GM12878 (cell line): ENCODE results near the gene COMMD10. TPM values are rescaled to one million over a fixed set of nuclear protein-coding genes. Genes with fewer than 3 reads are reported as not detected.

Experiments
- ATAC-seq: fragments of 200-7000 bp; cut with Tn5 transposase; 3 replicates; pipeline ENCODE4 v1.9.1; 2020; ENCODE audit warnings: mild to moderate bottlenecking, moderate library complexity
- BruUV-seq: library from RNA; stranded (reverse); fragments of 400-500 nt; replicated peaks from 2 replicates; lab custom pipeline; 2021; lab: Mats Ljungman, UMichigan
- CTCF ChIA-PET: fragments of 300-600 bp; sonication (Branson Sonifier 250); formaldehyde crosslinking; extraction: SDS; loops from one replicate; lab custom pipeline; 2021; ENCODE audit warnings: inconsistent platforms; lab: Yijun Ruan, JAX
- POLR2A ChIA-PET: fragments of 350-600 bp; formaldehyde crosslinking; extraction: SDS; loops from one replicate; lab custom pipeline; 2021; ENCODE audit warnings: inconsistent platforms; lab: Charles Lee
- RAD21 ChIA-PET: fragments of 300-600 bp; sonication (Branson Sonifier 250); formaldehyde crosslinking; loops from one replicate; lab custom pipeline; 2023; ENCODE audit warnings: antibody characterized with exemption; ENCODE audit not compliant: unreplicated experiment; lab: Charles Lee
- SMC1A ChIA-PET: fragments of 300-600 bp; sonication (Branson Sonifier 250); formaldehyde crosslinking; loops from one replicate; lab custom pipeline; 2023; ENCODE audit not compliant: unreplicated experiment, uncharacterized antibody; lab: Charles Lee
- DNase-seq: peaks from one replicate; pipeline ENCODE4 v3.0.0-alpha.2; 2011; ENCODE audit warnings: low read depth, low spot score
- FAIRE-seq: peaks from 3 replicates; lab custom pipeline; 2011; peaks lifted over from hg19 to GRCh38; lab: Jason Lieb, UNC
- H2AFZ ChIP-seq: 2 replicates; pipeline ENCODE4 v1.6.0; 2011; ENCODE audit warnings: low read depth, low read length, control low read depth; ENCODE audit not compliant: control insufficient read depth
- H3K27ac ChIP-seq: 2 replicates; pipeline ENCODE4 v1.5.1; 2011; ENCODE audit warnings: control low read depth; ENCODE audit not compliant: control insufficient read depth, insufficient read depth
- H3K27me3 ChIP-seq, 2 experiments: replicated peaks in 1 of 2; 2 replicates each; pipeline versions ENCODE4 v1.6.0 to v1.6.1; 2011; ENCODE audit warnings: low read length in 1 of 2; ENCODE audit not compliant: control insufficient read depth in 2 of 2, insufficient read depth in 2 of 2
- H3K36me3 ChIP-seq, 2 experiments: 2 replicates each; pipeline ENCODE4 v1.5.1; 2011; ENCODE audit warnings: low read length in 1 of 2; ENCODE audit not compliant: control insufficient read depth in 2 of 2, insufficient read depth in 2 of 2
- H3K4me1 ChIP-seq: 2 replicates; pipeline ENCODE4 v1.6.1; 2011; ENCODE audit warnings: mild to moderate bottlenecking, low read length, moderate library complexity, mixed read lengths; ENCODE audit not compliant: control insufficient read depth, insufficient read depth
- H3K4me2 ChIP-seq: 2 replicates; pipeline ENCODE4 v1.6.0; 2011; ENCODE audit warnings: control low read depth; ENCODE audit not compliant: control insufficient read depth, insufficient read depth
- H3K4me3 ChIP-seq: fragments of 200-600 bp; sonication (generic); 2 replicates; pipeline ENCODE4 v1.5.1; 2016
- H3K79me2 ChIP-seq: 2 replicates; pipeline ENCODE4 v1.6.0; 2011; ENCODE audit warnings: low read length; ENCODE audit not compliant: control insufficient read depth, insufficient read depth
- H3K9ac ChIP-seq: 2 replicates; pipeline ENCODE4 v1.8.0; 2011; ENCODE audit warnings: low read length, control low read depth, mixed read lengths; ENCODE audit not compliant: control insufficient read depth, insufficient read depth
- H3K9me3 ChIP-seq: replicated peaks from 3 replicates; pipeline ENCODE4 v1.5.1; 2011; ENCODE audit warnings: mild to moderate bottlenecking, low read length; ENCODE audit not compliant: control insufficient read depth, insufficient read depth
- H4K20me1 ChIP-seq: 2 replicates; pipeline ENCODE4 v1.6.0; 2011; ENCODE audit not compliant: control insufficient read depth, insufficient read depth
- BACH1 ChIP-seq: fragments of 450-650 bp; IDR thresholded peaks from 2 replicates; pipeline ENCODE4 v1.6.1; 2017; ENCODE audit warnings: mild to moderate bottlenecking, borderline replicate concordance
- CBX5 ChIP-seq: sonication (generic); IDR thresholded peaks from 2 replicates; pipeline ENCODE4 v1.6.1; 2016; ENCODE audit warnings: low read depth, moderate library complexity, mild to moderate bottlenecking, inconsistent platforms
- CUX1 ChIP-seq: IDR thresholded peaks from 2 replicates; pipeline ENCODE4 v1.6.1; 2012; ENCODE audit warnings: improper control_type of control experiment, low read depth, low read length; ENCODE audit not compliant: insufficient replicate concordance
- EP300 ChIP-seq, 2 experiments: fragments of 150-350 bp in 1 of 2; IDR thresholded peaks; 2 replicates each; pipeline ENCODE4 v1.6.1; 2011 to 2012; ENCODE audit warnings: low read depth in 2 of 2, low read length in 2 of 2, borderline replicate concordance in 1 of 2, improper control_type of control experiment in 1 of 2, inconsistent platforms in 1 of 2; ENCODE audit not compliant: control insufficient read depth in 1 of 2
- GATAD2B ChIP-seq: fragments of 450-650 bp; conservative IDR thresholded peaks from 2 replicates; pipeline ENCODE4 v1.6.1; 2017; ENCODE audit warnings: low read depth, mild to moderate bottlenecking, moderate library complexity
- KLF5 ChIP-seq: fragments of 450-650 bp; IDR thresholded peaks from 2 replicates; pipeline ENCODE4 v1.6.1; 2014; ENCODE audit warnings: mild to moderate bottlenecking; ENCODE audit not compliant: partially characterized antibody
- LARP7 ChIP-seq: fragments of 450-650 bp; IDR thresholded peaks from 2 replicates; pipeline ENCODE4 v1.6.1; 2017; ENCODE audit warnings: mild to moderate bottlenecking
- POLR2AphosphoS2 ChIP-seq: IDR thresholded peaks from 2 replicates; pipeline ENCODE4 v1.6.1; 2011; ENCODE audit warnings: low read depth, mild to moderate bottlenecking, low read length, improper control_type of control experiment, moderate library complexity
- SMC3 ChIP-seq: IDR thresholded peaks from 2 replicates; pipeline ENCODE4 v1.6.1; 2011; ENCODE audit warnings: low read length, improper control_type of control experiment, borderline replicate concordance
- SREBF2 ChIP-seq: IDR thresholded peaks from 2 replicates; pipeline ENCODE4 v1.6.1; 2012; ENCODE audit warnings: mild to moderate bottlenecking, low read length
- USF2 ChIP-seq: IDR thresholded peaks from 2 replicates; pipeline ENCODE4 v1.6.1; 2011; ENCODE audit warnings: low read depth, low read length, improper control_type of control experiment, borderline replicate concordance
- YBX1 ChIP-seq: fragments of 450-650 bp; IDR thresholded peaks from 2 replicates; pipeline ENCODE4 v1.6.1; 2016; ENCODE audit warnings: antibody characterized with exemption
- ZNF687 ChIP-seq: fragments of 450-650 bp; IDR thresholded peaks from 2 replicates; pipeline ENCODE4 v1.6.1; 2017; ENCODE audit warnings: mild to moderate bottlenecking, moderate library complexity
- in situ Hi-C: fragments of 300-500 bp; cut with MboI; formaldehyde crosslinking; loops from 9 replicates; pipeline ENCODE4 v1.14.3; 2018; ENCODE audit warnings: mixed read lengths
- intact Hi-C: fragments of 100-400 bp; cut with micrococcal nuclease; formaldehyde crosslinking; loops from one replicate; pipeline ENCODE4 v1.14.2; 2022; ENCODE audit not compliant: unreplicated experiment
- polyA plus RNA-seq, 11 experiments: library from polyadenylated mRNA; depleted of rRNA in 4 of 11; unstranded in 6 of 11; stranded (reverse) in 5 of 11; fragments of >200 nt; fragmentation: Nextera tagmentation in 4 of 11; fragmentation: Illumina TruSeq in 1 of 11; extraction: Ambion mirVana in 4 of 11; extraction: Trizol in 1 of 11; gene quantifications; 1 replicate in 1 of 11; 2 replicates in 10 of 11; pipeline versions ENCODE4 v1.2.1 to v1.2.3, GENCODE V29; 2011 to 2016; ENCODE audit warnings: inconsistent platforms in 2 of 11, missing spikeins in 2 of 11, low read depth in 1 of 11
- total RNA-seq, 4 experiments: library from RNA; depleted of rRNA in 3 of 4; stranded (reverse); fragments of >200 nt in 3 of 4; fragmentation: Illumina TruSeq in 1 of 4; extraction: Trizol in 1 of 4; gene quantifications; 2 replicates each; pipeline versions ENCODE4 v1.2.1 to v1.2.3, GENCODE V29; 2013 to 2021

The COMMD10 gene
- total and polyA plus RNA-seq, 10 of the 15 experiments (the other 5 are each of a cell fraction or from before 2014, with no cell fraction given) = 19.6 to 98.7 (median 28.0) TPM

GRCh38 chr5:116276952-116277351 is 192.1 kb downstream of the COMMD10 start:
- Histone ChIP-seq H3K4me1 (no peaks in the 10 kb centered on the region), H2AFZ (no peak overlapping the region), H3K27me3 (no peaks in the 10 kb centered on the region), H3K9me3 (peaks cover 4% of the 10 kb centered on the region), H3K9ac (no peak overlapping the region), H3K27ac (no peak overlapping the region), H3K4me3 (no peak overlapping the region), H3K79me2 (no peaks in the 10 kb centered on the region), H3K36me3 (no peaks in the 10 kb centered on the region), H3K4me2 (no peak overlapping the region), H4K20me1 (no peaks in the 10 kb centered on the region)
- no peak for ATAC-seq
- BruUV-seq = no TSS peak
- ChIA-PET POLR2A (no interaction called here), CTCF (interaction anchor here (1.0 kb wide), 1 partner anchor 13 kb away, joined by 4 read pairs; no protein-coding TSS in a partner anchor), RAD21 (no interaction called here), SMC1A (interaction anchor here (0.9 to 1.5 kb wide), 2 partner anchors 41 to 94 kb away, joined by 3 to 6 read pairs; no protein-coding TSS in a partner anchor)
- peak; percentile 18 for FAIRE-seq
- intact Hi-C loops (loop anchor here (10.0 kb wide), 1 partner anchor 178 kb away; no protein-coding TSS in a partner anchor), in situ Hi-C loops (no loop called here)
- no peak for DNase-seq
- TF ChIP-seq KLF5 = no peak
- no peak for TF ChIP-seq LARP7
- no peak for TF ChIP-seq SMC3
- no peak for TF ChIP-seq YBX1
- TF ChIP-seq SREBF2 = no peak
- no peak for TF ChIP-seq USF2
- peak; percentile 95; the same call in 1 of the 2 replicates for TF ChIP-seq CBX5
- no peak for TF ChIP-seq BACH1
- TF ChIP-seq POLR2AphosphoS2 = no peak
- TF ChIP-seq ZNF687 = 0 out of 2 replicates have a peak, but pooled peaks have one; percentile 17
- TF ChIP-seq EP300 (IDR thresholded peaks at IDR 0.05; ENCODE audit: borderline replicate concordance in 1 of 2, control insufficient read depth in 1 of 2, low read depth in 2 of 2, low read length in 2 of 2) = no peak
- TF ChIP-seq CUX1 = no peak
- TF ChIP-seq GATAD2B = no peak
